CD4-positive, alpha-beta T cell (primary cell): ENCODE data around the gene TFR2. TPM values are rescaled to one million over a fixed set of nuclear protein-coding genes. Genes with fewer than 3 reads are reported as not detected.
A peak's percentile ranks its signal among the peaks of the same experiment; 100 is the strongest.

Experiments
- ATAC-seq: fragments of 200-7000 bp; cut with Tn5 transposase; one replicate; pipeline ENCODE4 v1.10.0; 2022; ENCODE audit warnings: mild to moderate bottlenecking; ENCODE audit not compliant: poor library complexity
- CTCF ChIA-PET: fragments of 350-600 bp; sonication (Branson Sonifier 250); formaldehyde crosslinking; loops from one replicate; lab custom pipeline; 2021; ENCODE audit warnings: antibody characterized with exemption, inconsistent platforms; lab: Charles Lee
- POLR2A ChIA-PET: fragments of 350-600 bp; sonication (Branson Sonifier 250); formaldehyde crosslinking; loops from one replicate; lab custom pipeline; 2021; ENCODE audit warnings: antibody characterized with exemption, inconsistent platforms; lab: Charles Lee
- DNase-seq, 14 experiments: peaks; one replicate each; pipeline ENCODE4 v3.0.0-alpha.2; 2013 to 2020; ENCODE audit warnings: mixed read lengths in 2 of 14
- H3K27ac ChIP-seq, 2 donors: one replicate each; pipeline versions ENCODE4 v1.5.1 to v1.7.0; 2013; ENCODE audit warnings: low read length in 2 of 2, low read depth in 1 of 2, mild to moderate bottlenecking in 1 of 2
- H3K27me3 ChIP-seq, 2 experiments: 1 replicate in 1 of 2; 2 replicates in 1 of 2; pipeline versions ENCODE4 v1.6.1 to v1.7.0; 2013; ENCODE audit warnings: low read length in 2 of 2, control low read depth in 1 of 2, mild to moderate bottlenecking in 1 of 2, moderate library complexity in 1 of 2; ENCODE audit not compliant: insufficient read depth in 2 of 2, control insufficient read depth in 1 of 2
- H3K36me3 ChIP-seq: one replicate; pipeline ENCODE4 v1.6.1; 2013; ENCODE audit warnings: low read length, control low read depth; ENCODE audit not compliant: insufficient read depth
- H3K4me1 ChIP-seq: one replicate; pipeline ENCODE4 v1.6.1; 2013; ENCODE audit warnings: low read length, control low read depth; ENCODE audit not compliant: insufficient read depth
- H3K4me3 ChIP-seq: one replicate; pipeline ENCODE4 v1.5.1; 2013; ENCODE audit warnings: mild to moderate bottlenecking, low read length, moderate library complexity
- H3K9me3 ChIP-seq, 2 experiments: 1 replicate in 1 of 2; 2 replicates in 1 of 2; pipeline versions ENCODE4 v1.6.1 to v1.7.0; 2013; ENCODE audit warnings: low read length in 2 of 2, mild to moderate bottlenecking in 2 of 2, control low read depth in 1 of 2, moderate library complexity in 1 of 2; ENCODE audit not compliant: control insufficient read depth in 1 of 2, insufficient read depth in 1 of 2
- H3K27ac Mint-ChIP-seq: one replicate; pipeline ENCODE4 v1.8.0; 2020; ENCODE audit warnings: mixed read lengths
- H3K27me3 Mint-ChIP-seq: one replicate; pipeline ENCODE4 v1.8.0; 2021; ENCODE audit warnings: mixed read lengths
- H3K36me3 Mint-ChIP-seq: one replicate; pipeline ENCODE4 v1.8.0; 2021; ENCODE audit warnings: low read depth, mixed read lengths
- H3K4me1 Mint-ChIP-seq: one replicate; pipeline ENCODE4 v1.8.0; 2021; ENCODE audit warnings: low read depth, mixed read lengths
- H3K4me3 Mint-ChIP-seq: one replicate; pipeline ENCODE4 v1.8.0; 2020; ENCODE audit warnings: mild to moderate bottlenecking, mixed read lengths
- H3K9me3 Mint-ChIP-seq: one replicate; pipeline ENCODE4 v1.8.0; 2020; ENCODE audit warnings: mixed read lengths
- intact Hi-C, 2 experiments: fragments of 100-400 bp; cut with DNase I in 1 of 2; cut with micrococcal nuclease in 1 of 2; formaldehyde crosslinking; loops; one replicate each; pipeline versions ENCODE4 v1.15.1 to v1.9.0; 2023 to 2025; cut with DNase I, micrococcal nuclease
- total RNA-seq, 174 experiments: library from RNA in 2 of 174; stranded (reverse) in 2 of 174; gene quantifications; one replicate each; pipeline ENCODE4 v1.2.3 and lab custom pipeline; 2021 to 2026
- TF ChIP-seq, protein P1 (sequence below): fragments of 200-600 bp; IDR thresholded peaks from one replicate; pipeline ENCODE4 v1.8.0; 2022; ENCODE audit warnings: antibody characterized with exemption, mild to moderate bottlenecking

The TFR2 gene
- total RNA-seq, 2 experiments from 2014 or later, result 1.7 to 2.3 TPM

DNA sequence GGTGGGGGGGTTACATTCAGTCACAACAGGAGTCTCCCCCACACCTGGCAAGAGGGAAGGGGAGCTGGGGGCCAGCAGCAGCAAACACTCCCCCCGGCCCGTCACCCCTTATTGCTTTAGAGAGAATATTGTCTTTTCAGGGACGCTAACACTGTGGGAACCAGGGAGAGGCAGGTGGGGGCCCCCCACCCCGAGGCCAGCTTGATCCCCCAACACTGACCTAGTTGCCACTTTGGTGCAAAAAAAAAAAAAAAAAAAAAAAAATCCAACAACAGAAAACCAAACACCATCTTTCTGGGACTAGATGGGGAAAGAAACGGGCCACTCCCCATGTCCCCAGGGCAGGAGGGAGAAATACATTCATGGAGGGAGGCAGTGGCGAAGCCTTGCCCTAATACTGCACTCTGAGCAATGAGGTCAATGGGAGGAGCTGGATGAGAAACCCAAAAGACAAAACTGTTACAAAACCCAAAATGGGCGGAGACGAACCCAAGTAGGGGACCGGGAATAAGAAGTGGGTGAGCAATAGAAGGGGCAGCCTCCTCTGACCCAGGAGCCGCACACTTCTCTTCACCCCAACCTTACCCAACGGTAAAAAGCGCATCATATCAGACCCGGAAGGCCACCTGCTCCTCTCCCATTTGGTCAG is 38.7 kb upstream of the TFR2 start:
- peak overlapping the region; percentile 81 for H3K27ac Mint-ChIP-seq
- peaks cover 70% of the 10 kb centered on the region for H3K36me3 ChIP-seq
- no peaks in the 10 kb centered on the region for H3K9me3 Mint-ChIP-seq
- H3K4me3 ChIP-seq, result no peak overlapping the region
- H3K4me3 Mint-ChIP-seq, result peak overlapping the region; percentile 16
- DNase-seq (peak in 1 of 14 experiments; percentile 61), ATAC-seq (no peak)
- no peaks in the 10 kb centered on the region for H3K27me3 ChIP-seq
- no peaks in the 10 kb centered on the region for H3K27me3 Mint-ChIP-seq
- TF ChIP-seq, protein P1, sequence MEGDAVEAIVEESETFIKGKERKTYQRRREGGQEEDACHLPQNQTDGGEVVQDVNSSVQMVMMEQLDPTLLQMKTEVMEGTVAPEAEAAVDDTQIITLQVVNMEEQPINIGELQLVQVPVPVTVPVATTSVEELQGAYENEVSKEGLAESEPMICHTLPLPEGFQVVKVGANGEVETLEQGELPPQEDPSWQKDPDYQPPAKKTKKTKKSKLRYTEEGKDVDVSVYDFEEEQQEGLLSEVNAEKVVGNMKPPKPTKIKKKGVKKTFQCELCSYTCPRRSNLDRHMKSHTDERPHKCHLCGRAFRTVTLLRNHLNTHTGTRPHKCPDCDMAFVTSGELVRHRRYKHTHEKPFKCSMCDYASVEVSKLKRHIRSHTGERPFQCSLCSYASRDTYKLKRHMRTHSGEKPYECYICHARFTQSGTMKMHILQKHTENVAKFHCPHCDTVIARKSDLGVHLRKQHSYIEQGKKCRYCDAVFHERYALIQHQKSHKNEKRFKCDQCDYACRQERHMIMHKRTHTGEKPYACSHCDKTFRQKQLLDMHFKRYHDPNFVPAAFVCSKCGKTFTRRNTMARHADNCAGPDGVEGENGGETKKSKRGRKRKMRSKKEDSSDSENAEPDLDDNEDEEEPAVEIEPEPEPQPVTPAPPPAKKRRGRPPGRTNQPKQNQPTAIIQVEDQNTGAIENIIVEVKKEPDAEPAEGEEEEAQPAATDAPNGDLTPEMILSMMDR, result no peak
- ChIA-PET CTCF (interaction anchor here (0.9 to 1.3 kb wide), 2 partner anchors 12 to 25 kb away, joined by 4 read pairs; no protein-coding TSS in a partner anchor), POLR2A (interaction anchor here (1.0 to 10.6 kb wide), 6 partner anchors 9 to 95 kb away, joined by 3 to 92 read pairs (median 10); partner anchors contain the start of genes FBXO24, GIGYF1, LRCH4 and MOSPD3)
- peaks cover 46% of the 10 kb centered on the region for H3K4me1 Mint-ChIP-seq
- H3K27ac ChIP-seq, result peak overlapping the region; percentile 1 to 30
- H3K9me3 ChIP-seq, result peaks cover 0 to 4% of the 10 kb centered on the region in 2 experiments
- peaks cover 67% of the 10 kb centered on the region for H3K36me3 Mint-ChIP-seq
- intact Hi-C loops, result loop anchor here in 1 of 2 experiments (5.0 kb wide), 1 partner anchor 203 kb away; the partner anchor contains the start of gene TSC22D4
- H3K4me1 ChIP-seq, result peaks cover 43% of the 10 kb centered on the region

DNA sequence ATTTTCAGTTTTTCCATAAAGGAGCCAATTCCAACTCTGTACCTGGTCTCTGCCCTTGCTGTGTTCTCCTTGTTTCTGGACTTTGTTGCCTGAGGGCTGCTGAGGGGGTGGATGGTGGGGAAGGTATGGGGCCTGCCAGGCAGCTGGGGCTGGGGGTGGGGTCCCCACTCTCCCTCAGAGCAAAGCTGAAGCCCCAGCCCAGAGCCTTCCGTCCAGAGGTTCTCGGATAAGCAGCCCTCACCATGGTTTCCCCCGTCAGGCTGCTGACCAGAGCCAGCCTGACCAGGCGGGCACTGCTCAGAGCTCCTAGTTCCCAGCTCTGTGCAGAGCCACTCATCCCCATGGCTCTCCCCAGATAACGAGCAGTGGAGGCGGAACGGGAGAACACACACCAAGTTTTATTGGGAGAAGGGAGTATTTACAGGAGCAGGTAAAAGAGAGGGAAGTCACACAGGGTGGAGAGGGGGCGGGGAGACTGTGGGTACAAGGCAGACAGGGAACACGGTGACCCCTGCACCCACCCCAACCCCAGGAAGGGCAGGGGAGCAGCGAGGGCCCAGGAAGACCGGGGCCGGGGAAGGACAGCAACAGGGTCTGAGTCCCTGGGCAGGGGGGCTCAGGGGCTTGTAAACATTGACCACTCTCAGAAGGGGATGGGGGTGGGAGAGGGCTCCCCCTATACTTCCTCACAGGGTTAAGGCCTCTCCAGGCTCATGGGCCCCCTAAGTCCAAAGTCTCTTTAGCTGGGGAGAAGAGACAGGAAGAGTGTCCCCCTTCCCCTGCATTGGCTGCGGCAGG is 38.0 kb upstream of the TFR2 start:
- H3K36me3 Mint-ChIP-seq, result peaks cover 67% of the 10 kb centered on the region

More for the DNA sequence above, 38.0 kb upstream of the TFR2 start:
- Histone ChIP-seq H3K4me3 (no peak overlapping the region), H3K27ac (peak overlapping the region in 1 of 2 donors; percentile 30), H3K27me3 (no peaks in the 10 kb centered on the region), H3K9me3 (peaks cover 0 to 4% of the 10 kb centered on the region in 2 experiments), H3K36me3 (peaks cover 62% of the 10 kb centered on the region), H3K4me1 (peaks cover 48% of the 10 kb centered on the region)
- CTCF ChIA-PET, result interaction anchor here (0.9 to 1.3 kb wide), 2 partner anchors 13 to 26 kb away, joined by 4 read pairs; no protein-coding TSS in a partner anchor
- DNase-seq (peak in 1 of 14 experiments; percentile 23), ATAC-seq (no peak)
- Mint-ChIP-seq H3K27ac (no peak overlapping the region), H3K27me3 (no peaks in the 10 kb centered on the region), H3K9me3 (no peaks in the 10 kb centered on the region), H3K4me1 (peaks cover 46% of the 10 kb centered on the region), H3K4me3 (peak overlapping the region; percentile 15)
- TF ChIP-seq, protein P1, result no peak
- POLR2A ChIA-PET, result interaction anchor here (1.5 to 10.6 kb wide), 6 partner anchors 9 to 250 kb away, joined by 4 to 92 read pairs (median 18); partner anchors contain the start of genes FBXO24, GIGYF1, LRCH4 and MEPCE
- intact Hi-C loops, result loop anchor here in 1 of 2 experiments (5.0 kb wide), 1 partner anchor 202 kb away; the partner anchor contains the start of gene TSC22D4
